Daoy (cell line): Measurements from ENCODE around the gene ZNF329. TPM values are rescaled to one million over a fixed set of nuclear protein-coding genes. Genes with fewer than 3 reads are reported as not detected.
"Not testable (repeated sequence)": the region's sequence is repeated elsewhere in the genome, so short reads cannot be mapped to it uniquely, and the experiment has no call there.

Experiments used
- DNase-seq: peaks from one replicate; pipeline ENCODE4 v3.0.0-alpha.2; 2015; ENCODE audit warnings: low read depth
- total RNA-seq: library from RNA; depleted of rRNA; stranded (reverse); fragments of >200 nt; shearing (Covaris generic); gene quantifications from 2 replicates; pipeline ENCODE4 v1.2.3, GENCODE V29; 2014; rRNA removed

ZNF329 gene
- 1.3 and 1.8 TPM in 2 replicates for total RNA-seq

- no peak for DNase-seq
Measured at GRCh38 chr19:58150328-58150921, at the start of gene ZNF329. TSS of gene ZNF329 (minus strand) at chr19:58150789. CDS start at chr19:58129503, 21,286 bp downstream.

DNA sequence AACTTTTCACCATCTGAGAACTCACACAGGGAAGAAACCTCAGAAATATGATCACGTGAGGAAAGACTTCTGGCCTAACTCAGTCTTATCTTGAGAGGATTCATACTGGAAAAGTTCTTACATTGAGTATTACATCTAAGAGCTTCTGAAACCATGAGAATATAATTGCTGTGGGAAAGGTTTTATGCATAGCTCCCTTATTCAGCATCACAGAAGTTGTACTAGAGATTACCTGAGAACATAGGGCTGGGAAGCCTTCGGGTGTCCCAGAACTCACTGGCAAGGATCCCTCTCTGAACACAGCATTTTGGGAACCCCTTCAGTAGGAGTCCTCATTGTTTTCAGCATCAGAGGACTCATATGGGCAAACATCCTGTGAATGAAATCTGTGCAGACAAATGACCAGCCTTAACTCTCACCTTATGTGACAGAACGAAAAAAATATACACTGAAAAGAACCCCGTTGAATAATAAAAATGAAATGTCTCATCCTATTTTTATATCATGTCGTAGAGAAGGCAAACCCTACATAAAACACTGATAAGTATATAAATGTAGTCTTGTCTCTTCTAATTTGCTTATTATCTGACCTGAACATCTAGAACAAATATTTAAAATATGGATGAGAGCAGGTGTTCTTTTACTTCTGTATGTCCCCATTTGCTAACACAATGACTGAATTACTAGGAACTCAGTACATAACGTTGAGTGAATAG lies 46.5 kb upstream of the ZNF329 start:
- DNase-seq: no peak

DNA sequence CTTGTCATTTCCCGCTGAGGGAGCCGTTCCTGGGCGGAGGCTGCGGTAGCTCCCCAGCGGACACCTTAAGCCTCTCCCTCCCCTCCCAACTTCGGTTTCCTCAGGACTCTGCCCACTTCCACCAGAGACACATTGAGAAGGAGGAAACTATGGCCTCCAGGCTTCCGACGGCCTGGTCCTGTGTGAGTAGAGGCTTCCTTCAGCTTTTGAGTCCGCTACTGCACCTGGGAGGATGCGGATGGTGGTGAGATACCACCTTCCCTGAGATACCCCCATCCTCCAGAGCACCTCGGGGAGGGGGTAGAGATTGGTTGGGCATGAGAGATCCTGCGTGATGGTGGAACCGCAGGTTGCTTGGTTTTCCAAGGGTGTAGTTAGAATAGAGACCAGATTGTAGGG lies 33.2 kb upstream of the ZNF329 start:
- no peak for DNase-seq

- DNase-seq: peak; percentile 96
Measured at GRCh38 chr19:58182989-58183816, 32.6 kb upstream of the ZNF329 start, which contains the start of gene ZNF274. TSS of gene ZNF274 (plus strand) at chr19:58183061. CDS start at chr19:58183966, 905 bp downstream.

GRCh38 chr19:58182577-58182988 lies 32.0 kb upstream of the ZNF329 start:
- DNase-seq: no peak

- peak; percentile 55 for DNase-seq
Measured at GRCh38 chr19:58181902-58182576, 31.4 kb upstream of the ZNF329 start.

GRCh38 chr19:58170860-58171259 lies 20.3 kb upstream of the ZNF329 start:
- DNase-seq: peak; percentile 61

DNA sequence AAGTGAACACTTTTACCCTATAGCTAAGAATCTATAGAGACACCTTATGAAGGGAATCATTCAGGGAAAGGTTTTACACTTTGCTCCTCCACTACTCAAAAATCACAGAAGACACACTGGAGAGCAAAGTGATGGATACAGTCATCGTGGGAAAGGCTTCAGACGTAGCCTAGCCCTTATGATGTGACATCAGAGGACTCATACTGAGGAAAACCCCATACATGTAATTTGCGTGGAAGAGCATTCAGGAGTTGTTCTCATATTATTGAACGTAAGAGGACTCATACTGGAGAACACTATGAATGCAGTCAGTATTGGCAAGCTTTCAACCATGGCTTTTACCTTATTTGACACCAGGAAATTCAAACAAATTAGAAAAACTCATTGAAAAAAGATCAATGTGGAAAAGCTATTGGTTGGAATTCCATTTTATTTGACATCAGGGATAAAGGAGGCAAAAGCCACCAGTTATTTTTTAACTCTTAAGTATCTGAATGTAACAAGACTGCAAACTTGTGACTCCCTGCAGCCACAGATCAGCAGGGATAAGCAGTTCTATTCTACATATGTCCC lies 16.2 kb upstream of the ZNF329 start:
- no peak for DNase-seq

- DNase-seq: no peak
Measured at GRCh38 chr19:58166268-58166667, 15.7 kb upstream of the ZNF329 start.

- no peak for DNase-seq
Measured at GRCh38 chr19:58157045-58157728, 6.6 kb upstream of the ZNF329 start.

DNA sequence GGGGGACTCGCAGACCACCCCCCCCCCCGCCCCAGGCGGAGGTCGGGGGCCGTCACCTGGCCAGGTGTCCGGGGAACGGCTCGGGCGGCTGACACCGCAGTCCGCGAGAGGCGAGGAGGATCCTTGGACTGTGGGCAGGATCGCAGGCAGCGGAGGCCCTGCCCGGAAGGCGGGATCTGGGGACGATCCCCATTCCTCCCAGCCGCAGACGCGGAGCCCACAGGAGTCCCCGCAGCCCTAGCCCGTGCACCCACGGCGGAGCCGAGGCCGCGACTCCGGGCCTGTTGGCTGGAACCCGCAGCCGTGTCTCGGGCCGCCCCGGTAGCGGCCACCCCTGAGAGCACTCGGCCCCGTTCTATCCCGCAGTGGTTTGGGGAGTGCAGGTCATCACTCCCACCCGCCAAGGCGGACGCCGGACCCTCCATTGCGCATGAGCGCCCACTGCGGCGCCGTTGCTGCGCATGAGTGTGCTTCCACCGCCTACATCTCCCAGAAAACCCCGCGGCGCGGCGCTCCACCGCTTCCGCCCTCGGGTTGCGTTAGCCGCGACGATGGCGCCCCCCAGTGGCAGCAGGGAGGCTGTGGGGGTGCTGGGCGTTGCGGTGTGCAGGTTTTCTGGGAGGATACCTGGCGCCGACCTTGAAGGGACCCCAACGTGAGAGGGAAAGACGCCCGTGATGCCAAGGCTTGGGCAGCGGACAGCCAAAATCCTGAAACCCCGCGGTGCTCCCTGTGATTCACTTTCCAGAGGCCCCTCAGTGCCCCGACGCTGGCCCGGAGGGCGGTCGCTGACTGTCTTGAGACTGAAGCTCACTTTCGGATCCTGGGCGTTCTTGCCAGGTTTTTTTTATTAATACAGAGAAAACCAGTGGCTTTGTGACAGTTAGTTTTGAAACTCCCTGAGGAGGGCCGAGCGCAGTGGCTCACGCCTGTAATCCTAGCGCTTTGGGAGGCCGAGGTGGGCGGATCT lies 4.4 kb upstream of the ZNF329 start:
- DNase-seq: peak; percentile 96

DNA sequence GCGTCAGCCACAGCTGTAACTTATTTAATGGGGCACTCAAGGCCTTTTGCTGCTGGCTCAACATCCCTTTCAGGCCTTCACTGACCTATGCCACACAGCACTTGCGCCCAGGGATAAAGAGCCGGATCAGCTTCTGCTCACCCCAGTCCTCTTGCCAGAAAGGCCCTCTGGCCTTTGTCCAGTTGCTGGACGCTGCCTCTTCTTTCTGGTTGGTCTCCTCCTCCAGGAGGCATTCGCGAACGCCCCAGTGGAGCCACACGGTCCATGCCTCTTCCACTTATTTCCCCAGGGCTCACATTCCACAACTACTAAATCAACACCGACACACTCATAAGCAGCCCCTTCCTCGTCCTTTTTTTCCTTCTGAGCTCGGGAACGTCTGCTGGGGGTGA lies 3.7 kb upstream of the ZNF329 start:
- DNase-seq: peak; percentile 14

GRCh38 chr19:58153386-58153785 lies 2.8 kb upstream of the ZNF329 start:
- DNase-seq: no peak

GRCh38 chr19:58147475-58147874 lies 3.1 kb downstream of the ZNF329 start:
- not testable (repeated sequence) for DNase-seq

DNA sequence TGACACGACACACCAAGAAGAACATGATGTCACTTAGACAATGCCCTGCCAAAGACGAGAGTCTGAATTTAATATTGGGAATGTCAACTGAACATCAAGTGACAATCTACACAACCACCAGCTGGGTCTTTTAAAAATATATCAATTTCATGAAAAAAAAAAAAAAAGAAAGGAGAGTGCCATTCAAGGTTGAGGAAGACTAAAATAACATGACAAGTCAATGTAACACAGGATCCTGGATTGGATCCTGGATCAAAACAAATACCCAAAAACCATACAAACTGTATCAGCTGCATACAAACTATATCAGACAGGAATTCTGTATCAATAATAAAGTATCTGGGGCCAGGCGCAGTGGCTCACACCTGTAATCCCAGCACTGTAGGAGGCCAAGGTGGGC lies 4.7 kb downstream of the ZNF329 start:
- no peak for DNase-seq

- no peak for DNase-seq
Measured at GRCh38 chr19:58134244-58134643, 16.3 kb downstream of the ZNF329 start.

DNA sequence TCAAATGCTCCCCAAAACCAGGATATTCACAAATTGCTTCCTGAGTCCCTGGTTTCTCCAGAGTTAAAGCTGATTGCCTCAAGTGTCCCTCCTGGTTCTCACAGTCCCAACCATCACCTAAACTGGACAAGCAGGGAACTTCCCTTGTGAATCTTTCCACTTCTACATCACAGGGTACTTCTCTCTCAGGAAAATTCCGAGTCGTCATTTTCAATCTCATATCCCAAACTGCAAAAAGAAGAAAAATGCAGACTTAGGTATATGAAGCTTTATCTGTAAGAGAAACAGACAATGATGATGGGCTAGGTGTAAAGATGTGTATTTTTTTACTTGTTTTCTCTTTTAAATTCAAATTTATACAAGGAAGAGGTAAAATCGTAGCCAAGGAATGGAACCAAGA lies 21.3 kb downstream of the ZNF329 start:
- no peak for DNase-seq

DNA sequence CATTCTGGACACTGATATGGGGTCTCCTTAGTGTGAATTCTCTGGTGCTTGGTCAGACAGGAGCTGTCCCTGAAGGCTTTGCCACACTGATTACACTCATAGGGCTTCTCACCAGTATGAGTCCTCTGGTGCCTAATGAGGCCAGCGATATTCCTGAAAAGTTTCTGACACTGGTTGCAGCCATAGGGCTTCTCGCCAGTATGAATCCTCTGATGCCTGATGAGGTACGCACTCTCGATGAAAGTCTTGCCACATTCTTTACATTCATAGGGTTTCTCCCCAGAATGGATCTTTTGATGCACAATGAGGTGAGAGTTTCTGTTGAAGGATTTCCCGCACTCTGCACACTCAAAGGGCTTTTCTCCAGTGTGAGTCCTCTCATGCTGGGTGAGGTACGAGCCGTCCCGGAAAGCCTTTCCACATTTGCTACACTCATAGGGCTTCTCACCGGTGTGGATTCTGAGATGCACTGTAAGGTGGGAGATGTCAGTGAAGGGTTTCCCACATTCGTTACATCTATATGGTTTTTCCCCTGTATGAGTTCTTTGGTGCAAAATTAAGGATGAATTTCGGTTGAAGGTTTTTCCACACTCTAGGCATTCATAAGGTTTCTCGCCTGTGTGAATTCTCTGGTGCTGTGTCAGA lies 22.4 kb downstream of the ZNF329 start:
- DNase-seq: no peak

- no peak for DNase-seq
Measured at GRCh38 chr19:58123354-58123753, 27.2 kb downstream of the ZNF329 start.
